ENCODE results near the gene LYL1. TPM values are rescaled to one million over a fixed set of nuclear protein-coding genes. Genes with fewer than 3 reads are reported as not detected.
A peak's percentile ranks its signal among the peaks of the same experiment; 100 is the strongest.

Gene LYL1
- total RNA-seq, 1 experiment from 2014 or later: 99.1 TPM

GRCh38 chr19:13094771-13095392, 7.8 kb downstream of the LYL1 start:
- DNase-seq: peak; percentile 55

GRCh38 chr19:13094106-13094504, 8.6 kb downstream of the LYL1 start:
- H4K20me1 ChIP-seq (ENCODE audit: insufficient read depth, low read depth, low read length): no peaks in the 10 kb centered on the region
- H3K4me1 ChIP-seq (ENCODE audit: low read length): peaks cover 41% of the 10 kb centered on the region
- no peak for DNase-seq
- no peak overlapping the region for H3K9ac ChIP-seq (ENCODE audit: low read length)
- H3K9me2 ChIP-seq (replicated peaks; ENCODE audit: insufficient read depth, low read length): no peaks in the 10 kb centered on the region
- H3K27ac ChIP-seq (ENCODE audit: low read length): no peak overlapping the region
- no peak overlapping the region for H2AFZ ChIP-seq (ENCODE audit: low read length)
- no peak overlapping the region for H3K4me2 ChIP-seq (ENCODE audit: low read depth, low read length, poor library complexity, severe bottlenecking)
- no peaks in the 10 kb centered on the region for H3K9me3 ChIP-seq (ENCODE audit: low read length)
- H3K27me3 ChIP-seq (ENCODE audit: low read length): no peaks in the 10 kb centered on the region
- H3K4me3 ChIP-seq (ENCODE audit: low read length): no peak overlapping the region
- H3K36me3 ChIP-seq (ENCODE audit: insufficient read depth, low read length): 0 out of 2 replicates have a peak, but pooled peaks cover 4% of the 10 kb centered on the region
- H3K79me2 ChIP-seq (ENCODE audit: low read length): no peaks in the 10 kb centered on the region

More at GRCh38 chr19:13094771-13095392, 7.8 kb downstream of the LYL1 start:
- Histone ChIP-seq H3K9ac (ENCODE audit: low read length) (peak overlapping the region; percentile 45), H3K36me3 (ENCODE audit: insufficient read depth, low read length) (0 out of 2 replicates have a peak, but pooled peaks cover 4% of the 10 kb centered on the region), H3K27ac (ENCODE audit: low read length) (no peak overlapping the region), H3K4me2 (ENCODE audit: low read depth, low read length, poor library complexity, severe bottlenecking) (peak overlapping the region; percentile 60), H3K9me2 (replicated peaks; ENCODE audit: insufficient read depth, low read length) (no peaks in the 10 kb centered on the region), H2AFZ (ENCODE audit: low read length) (peak overlapping the region; percentile 36; the same call in 1 of the 2 replicates), H3K27me3 (ENCODE audit: low read length) (no peaks in the 10 kb centered on the region), H3K9me3 (ENCODE audit: low read length) (no peaks in the 10 kb centered on the region), H3K4me3 (ENCODE audit: low read length) (peak overlapping the region; percentile 47; the same call in 1 of the 2 replicates), H3K79me2 (ENCODE audit: low read length) (no peaks in the 10 kb centered on the region), H3K4me1 (ENCODE audit: low read length) (peaks cover 41% of the 10 kb centered on the region), H4K20me1 (ENCODE audit: insufficient read depth, low read depth, low read length) (no peaks in the 10 kb centered on the region)

- no peak overlapping the region for H2AFZ ChIP-seq (ENCODE audit: low read length)
- H3K4me3 ChIP-seq (ENCODE audit: low read length): no peak overlapping the region
- no peak overlapping the region for H3K9ac ChIP-seq (ENCODE audit: low read length)
- no peaks in the 10 kb centered on the region for H4K20me1 ChIP-seq (ENCODE audit: insufficient read depth, low read depth, low read length)
- H3K27ac ChIP-seq (ENCODE audit: low read length): no peak overlapping the region
- H3K4me2 ChIP-seq (ENCODE audit: low read depth, low read length, poor library complexity, severe bottlenecking): no peak overlapping the region
- H3K9me2 ChIP-seq (replicated peaks; ENCODE audit: insufficient read depth, low read length): no peaks in the 10 kb centered on the region
- no peaks in the 10 kb centered on the region for H3K27me3 ChIP-seq (ENCODE audit: low read length)
- no peaks in the 10 kb centered on the region for H3K9me3 ChIP-seq (ENCODE audit: low read length)
- DNase-seq: peak; percentile 94
- H3K36me3 ChIP-seq (ENCODE audit: insufficient read depth, low read length): no peaks in the 10 kb centered on the region
- no peaks in the 10 kb centered on the region for H3K79me2 ChIP-seq (ENCODE audit: low read length)
- peaks cover 36% of the 10 kb centered on the region for H3K4me1 ChIP-seq (ENCODE audit: low read length)
Measured at GRCh38 chr19:13093407-13094105, 9.1 kb downstream of the LYL1 start.

GRCh38 chr19:13092606-13093235, 9.9 kb downstream of the LYL1 start:
- H2AFZ ChIP-seq (ENCODE audit: low read length): no peak overlapping the region
- H3K27ac ChIP-seq (ENCODE audit: low read length): no peak overlapping the region
- no peak for DNase-seq
- no peak overlapping the region for H3K4me2 ChIP-seq (ENCODE audit: low read depth, low read length, poor library complexity, severe bottlenecking)
- H3K27me3 ChIP-seq (ENCODE audit: low read length): no peaks in the 10 kb centered on the region
- H4K20me1 ChIP-seq (ENCODE audit: insufficient read depth, low read depth, low read length): no peaks in the 10 kb centered on the region
- no peaks in the 10 kb centered on the region for H3K79me2 ChIP-seq (ENCODE audit: low read length)
- H3K4me1 ChIP-seq (ENCODE audit: low read length): peaks cover 36% of the 10 kb centered on the region
- no peaks in the 10 kb centered on the region for H3K9me2 ChIP-seq (replicated peaks; ENCODE audit: insufficient read depth, low read length)
- no peaks in the 10 kb centered on the region for H3K9me3 ChIP-seq (ENCODE audit: low read length)
- H3K36me3 ChIP-seq (ENCODE audit: insufficient read depth, low read length): no peaks in the 10 kb centered on the region
- H3K4me3 ChIP-seq (ENCODE audit: low read length): no peak overlapping the region
- H3K9ac ChIP-seq (ENCODE audit: low read length): no peak overlapping the region

- Histone ChIP-seq H3K9me2 (replicated peaks; ENCODE audit: insufficient read depth, low read length) (no peaks in the 10 kb centered on the region), H3K4me2 (ENCODE audit: low read depth, low read length, poor library complexity, severe bottlenecking) (no peak overlapping the region), H3K79me2 (ENCODE audit: low read length) (no peaks in the 10 kb centered on the region), H3K9ac (ENCODE audit: low read length) (no peak overlapping the region), H3K27me3 (ENCODE audit: low read length) (no peaks in the 10 kb centered on the region), H3K4me3 (ENCODE audit: low read length) (no peak overlapping the region), H3K9me3 (ENCODE audit: low read length) (no peaks in the 10 kb centered on the region), H4K20me1 (ENCODE audit: insufficient read depth, low read depth, low read length) (no peaks in the 10 kb centered on the region), H2AFZ (ENCODE audit: low read length) (no peak overlapping the region), H3K36me3 (ENCODE audit: insufficient read depth, low read length) (no peaks in the 10 kb centered on the region), H3K27ac (ENCODE audit: low read length) (no peak overlapping the region), H3K4me1 (ENCODE audit: low read length) (peaks cover 33% of the 10 kb centered on the region)
- no peak for DNase-seq
Measured at GRCh38 chr19:13092158-13092543, 10.5 kb downstream of the LYL1 start.

- H3K4me2 ChIP-seq (ENCODE audit: low read depth, low read length, poor library complexity, severe bottlenecking): no peak overlapping the region
- no peak overlapping the region for H2AFZ ChIP-seq (ENCODE audit: low read length)
- H4K20me1 ChIP-seq (ENCODE audit: insufficient read depth, low read depth, low read length): no peaks in the 10 kb centered on the region
- no peaks in the 10 kb centered on the region for H3K36me3 ChIP-seq (ENCODE audit: insufficient read depth, low read length)
- H3K9me2 ChIP-seq (replicated peaks; ENCODE audit: insufficient read depth, low read length): no peaks in the 10 kb centered on the region
- H3K79me2 ChIP-seq (ENCODE audit: low read length): no peaks in the 10 kb centered on the region
- peaks cover 28% of the 10 kb centered on the region for H3K4me1 ChIP-seq (ENCODE audit: low read length)
- no peak overlapping the region for H3K9ac ChIP-seq (ENCODE audit: low read length)
- H3K9me3 ChIP-seq (ENCODE audit: low read length): no peaks in the 10 kb centered on the region
- no peaks in the 10 kb centered on the region for H3K27me3 ChIP-seq (ENCODE audit: low read length)
- no peak overlapping the region for H3K4me3 ChIP-seq (ENCODE audit: low read length)
- H3K27ac ChIP-seq (ENCODE audit: low read length): no peak overlapping the region
- no peak for DNase-seq
Measured at GRCh38 chr19:13091400-13092157, 11.1 kb downstream of the LYL1 start.

GRCh38 chr19:13090511-13091231, 12.0 kb downstream of the LYL1 start:
- H3K27ac ChIP-seq (ENCODE audit: low read length): no peak overlapping the region
- no peak overlapping the region for H3K9ac ChIP-seq (ENCODE audit: low read length)
- no peaks in the 10 kb centered on the region for H3K9me3 ChIP-seq (ENCODE audit: low read length)
- no peaks in the 10 kb centered on the region for H3K36me3 ChIP-seq (ENCODE audit: insufficient read depth, low read length)
- no peaks in the 10 kb centered on the region for H3K9me2 ChIP-seq (replicated peaks; ENCODE audit: insufficient read depth, low read length)
- H2AFZ ChIP-seq (ENCODE audit: low read length): no peak overlapping the region
- H3K4me2 ChIP-seq (ENCODE audit: low read depth, low read length, poor library complexity, severe bottlenecking): no peak overlapping the region
- peaks cover 19% of the 10 kb centered on the region for H3K4me1 ChIP-seq (ENCODE audit: low read length)
- DNase-seq: no peak
- H3K27me3 ChIP-seq (ENCODE audit: low read length): no peaks in the 10 kb centered on the region
- H3K4me3 ChIP-seq (ENCODE audit: low read length): no peak overlapping the region
- no peaks in the 10 kb centered on the region for H3K79me2 ChIP-seq (ENCODE audit: low read length)
- no peaks in the 10 kb centered on the region for H4K20me1 ChIP-seq (ENCODE audit: insufficient read depth, low read depth, low read length)
